OCI-LY3 (cell line): Measurements from ENCODE around the gene DNAH14.

Experiments
- EZH2phosphoT487 ChIP-seq: fragments of 200-600 bp; shearing (Covaris generic); IDR thresholded peaks from 2 replicates; pipeline ENCODE4 v1.6.1; 2018; ENCODE audit warnings: antibody characterized with exemption, mixed run types, low read depth
- TF ChIP-seq, protein P1 (sequence below): fragments of 200-600, 300-600 bp; sonication (generic); IDR thresholded peaks from 2 replicates; pipeline ENCODE4 v1.5.1; 2014; ENCODE audit warnings: antibody characterized with exemption, low read length, low read depth

DNA sequence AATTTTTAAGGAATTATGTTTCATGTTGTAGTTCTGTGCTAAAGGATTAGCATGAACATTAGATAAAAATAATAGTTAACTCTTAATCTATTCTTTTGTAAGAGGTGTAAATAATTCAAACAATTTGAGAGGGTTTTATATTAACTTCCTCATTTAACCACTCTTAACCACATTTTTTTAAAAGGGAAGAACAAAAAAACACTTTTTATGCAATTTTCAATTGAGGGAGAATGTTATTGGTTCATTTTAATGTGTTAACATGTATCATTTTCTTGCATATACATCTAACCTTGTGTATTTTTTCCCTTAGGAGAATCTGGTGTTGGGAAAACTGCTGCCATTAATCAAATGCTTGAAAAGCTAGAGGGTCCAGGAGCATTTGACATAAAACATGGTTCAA is 329.3 kb downstream of the DNAH14 start:
- TF ChIP-seq, protein P1, sequence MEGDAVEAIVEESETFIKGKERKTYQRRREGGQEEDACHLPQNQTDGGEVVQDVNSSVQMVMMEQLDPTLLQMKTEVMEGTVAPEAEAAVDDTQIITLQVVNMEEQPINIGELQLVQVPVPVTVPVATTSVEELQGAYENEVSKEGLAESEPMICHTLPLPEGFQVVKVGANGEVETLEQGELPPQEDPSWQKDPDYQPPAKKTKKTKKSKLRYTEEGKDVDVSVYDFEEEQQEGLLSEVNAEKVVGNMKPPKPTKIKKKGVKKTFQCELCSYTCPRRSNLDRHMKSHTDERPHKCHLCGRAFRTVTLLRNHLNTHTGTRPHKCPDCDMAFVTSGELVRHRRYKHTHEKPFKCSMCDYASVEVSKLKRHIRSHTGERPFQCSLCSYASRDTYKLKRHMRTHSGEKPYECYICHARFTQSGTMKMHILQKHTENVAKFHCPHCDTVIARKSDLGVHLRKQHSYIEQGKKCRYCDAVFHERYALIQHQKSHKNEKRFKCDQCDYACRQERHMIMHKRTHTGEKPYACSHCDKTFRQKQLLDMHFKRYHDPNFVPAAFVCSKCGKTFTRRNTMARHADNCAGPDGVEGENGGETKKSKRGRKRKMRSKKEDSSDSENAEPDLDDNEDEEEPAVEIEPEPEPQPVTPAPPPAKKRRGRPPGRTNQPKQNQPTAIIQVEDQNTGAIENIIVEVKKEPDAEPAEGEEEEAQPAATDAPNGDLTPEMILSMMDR: no peak
- no peak for TF ChIP-seq EZH2phosphoT487
